Activated T-cell treated with anti-CD3 and anti-CD28 coated beads, Interleukin-2, amount 50 U/mL, for 72 hours (primary cell): ENCODE measurements around the gene VEGFD. TPM values are rescaled to one million over a fixed set of nuclear protein-coding genes. Genes with fewer than 3 reads are reported as not detected.

Experiments used
- ATAC-seq, 2 donors: fragments of 150-1000 bp; cut with Tn5 transposase; replicated peaks in 1 of 2; 2 replicates each; pipeline ENCODE4 v1.10.0; 2021; ENCODE audit warnings: moderate library complexity in 2 of 2, mild to moderate bottlenecking in 1 of 2
- DNase-seq, 2 donors: peaks; one replicate each; pipeline ENCODE4 v3.0.0; 2021 to 2022; ENCODE audit warnings: mixed read lengths in 1 of 2
- H3K27ac Mint-ChIP-seq: one replicate; pipeline ENCODE4 v1.8.0; 2022; ENCODE audit warnings: mild to moderate bottlenecking, moderate library complexity, mixed read lengths
- H3K27me3 Mint-ChIP-seq: one replicate; pipeline ENCODE4 v1.8.0; 2022; ENCODE audit warnings: low read depth, mixed read lengths
- H3K36me3 Mint-ChIP-seq, 2 donors: one replicate each; pipeline ENCODE4 v1.8.0; 2022; ENCODE audit warnings: mixed read lengths in 2 of 2, mild to moderate bottlenecking in 1 of 2; ENCODE audit not compliant: insufficient read depth in 2 of 2
- H3K4me1 Mint-ChIP-seq: one replicate; pipeline ENCODE4 v1.8.0; 2022; ENCODE audit warnings: low read depth, mixed read lengths
- H3K4me3 Mint-ChIP-seq, 2 donors: one replicate each; pipeline ENCODE4 v1.8.0; 2022; ENCODE audit warnings: mild to moderate bottlenecking in 2 of 2, mixed read lengths in 2 of 2, moderate library complexity in 2 of 2
- H3K9me3 Mint-ChIP-seq, 2 donors: one replicate each; pipeline ENCODE4 v1.8.0; 2022; ENCODE audit warnings: mixed read lengths in 2 of 2
- total RNA-seq, 2 donors: library from RNA; stranded (reverse); gene quantifications; one replicate each; pipeline ENCODE4 v1.2.3, GENCODE V29; 2022

The VEGFD gene
- total RNA-seq: not detected

- peaks cover 44% of the 10 kb centered on the region for H3K27me3 Mint-ChIP-seq
- DNase-seq: no peak
- H3K27ac Mint-ChIP-seq: no peak within 1 kb of the TSS
- H3K36me3 Mint-ChIP-seq: no peaks in the 10 kb centered on the region
- no peaks in the 10 kb centered on the region for H3K9me3 Mint-ChIP-seq
- H3K4me3 Mint-ChIP-seq: no peak within 1 kb of the TSS
- ATAC-seq: no peak
- no peaks in the 10 kb centered on the region for H3K4me1 Mint-ChIP-seq
Observed at GRCh38 chrX:15384304-15384703, at the start of gene VEGFD. Gene VEGFD (minus strand): TSS chrX:15384413. CDS start chrX:15383946, 467 bp downstream.

- ATAC-seq (no peak), DNase-seq (no peak)
- Mint-ChIP-seq H3K9me3 (peaks cover 0 to 2% of the 10 kb centered on the region in 2 donors), H3K4me3 (no peak overlapping the region), H3K4me1 (no peaks in the 10 kb centered on the region), H3K27ac (no peak overlapping the region), H3K27me3 (peaks cover 53% of the 10 kb centered on the region), H3K36me3 (peaks cover 0 to 2% of the 10 kb centered on the region in 2 donors)
Observed at GRCh38 chrX:15430584-15430983, 46.4 kb upstream of the VEGFD start.

- no peak overlapping the region for H3K4me3 Mint-ChIP-seq
- no peak overlapping the region for H3K27ac Mint-ChIP-seq
- DNase-seq: no peak
- no peaks in the 10 kb centered on the region for H3K4me1 Mint-ChIP-seq
- H3K9me3 Mint-ChIP-seq: peaks cover 0 to 2% of the 10 kb centered on the region in 2 donors
- peaks cover 0 to 2% of the 10 kb centered on the region in 2 donors for H3K36me3 Mint-ChIP-seq
- no peak for ATAC-seq
- H3K27me3 Mint-ChIP-seq: peaks cover 53% of the 10 kb centered on the region
Observed at GRCh38 chrX:15430076-15430475, 45.9 kb upstream of the VEGFD start.

- Mint-ChIP-seq H3K36me3 (no peaks in the 10 kb centered on the region), H3K27me3 (peaks cover 26% of the 10 kb centered on the region), H3K27ac (no peak overlapping the region), H3K4me1 (no peaks in the 10 kb centered on the region), H3K4me3 (no peak overlapping the region), H3K9me3 (no peaks in the 10 kb centered on the region)
- DNase-seq (no peak), ATAC-seq (no peak)
Observed at GRCh38 chrX:15425024-15425423, 40.8 kb upstream of the VEGFD start.

- no peak overlapping the region for H3K4me3 Mint-ChIP-seq
- DNase-seq: no peak
- no peaks in the 10 kb centered on the region for H3K4me1 Mint-ChIP-seq
- H3K9me3 Mint-ChIP-seq: no peaks in the 10 kb centered on the region
- H3K36me3 Mint-ChIP-seq: no peaks in the 10 kb centered on the region
- no peak overlapping the region for H3K27ac Mint-ChIP-seq
- H3K27me3 Mint-ChIP-seq: peaks cover 20% of the 10 kb centered on the region
- ATAC-seq: no peak
Observed at GRCh38 chrX:15418707-15419181, 34.5 kb upstream of the VEGFD start.

GRCh38 chrX:15418041-15418706 lies 34.0 kb upstream of the VEGFD start:
- DNase-seq (no peak), ATAC-seq (no peak)
- H3K4me3 Mint-ChIP-seq: no peak overlapping the region
- H3K4me1 Mint-ChIP-seq: no peaks in the 10 kb centered on the region
- H3K27ac Mint-ChIP-seq: no peak overlapping the region
- H3K36me3 Mint-ChIP-seq: no peaks in the 10 kb centered on the region
- no peaks in the 10 kb centered on the region for H3K9me3 Mint-ChIP-seq
- peaks cover 24% of the 10 kb centered on the region for H3K27me3 Mint-ChIP-seq

GRCh38 chrX:15416133-15416993 lies 32.1 kb upstream of the VEGFD start:
- DNase-seq (peak in 1 of 2 donors; percentile 0), ATAC-seq (peak; percentile 84 to 85)
- H3K27ac Mint-ChIP-seq: no peak overlapping the region
- no peaks in the 10 kb centered on the region for H3K36me3 Mint-ChIP-seq
- H3K4me1 Mint-ChIP-seq: no peaks in the 10 kb centered on the region
- H3K9me3 Mint-ChIP-seq: no peaks in the 10 kb centered on the region
- no peak overlapping the region for H3K4me3 Mint-ChIP-seq
- H3K27me3 Mint-ChIP-seq: peaks cover 27% of the 10 kb centered on the region

GRCh38 chrX:15413101-15413500 lies 28.9 kb upstream of the VEGFD start:
- Mint-ChIP-seq H3K4me1 (no peaks in the 10 kb centered on the region), H3K9me3 (no peaks in the 10 kb centered on the region), H3K36me3 (no peaks in the 10 kb centered on the region), H3K27ac (no peak overlapping the region), H3K27me3 (peaks cover 33% of the 10 kb centered on the region), H3K4me3 (no peak overlapping the region)
- DNase-seq: no peak
- no peak for ATAC-seq

GRCh38 chrX:15410947-15411346 lies 26.7 kb upstream of the VEGFD start:
- Mint-ChIP-seq H3K36me3 (no peaks in the 10 kb centered on the region), H3K4me3 (no peak overlapping the region), H3K27me3 (peaks cover 35% of the 10 kb centered on the region), H3K4me1 (no peaks in the 10 kb centered on the region), H3K27ac (no peak overlapping the region), H3K9me3 (no peaks in the 10 kb centered on the region)
- no peak for DNase-seq
- ATAC-seq: no peak

GRCh38 chrX:15410430-15410829 lies 26.2 kb upstream of the VEGFD start:
- ATAC-seq (no peak), DNase-seq (no peak)
- peaks cover 37% of the 10 kb centered on the region for H3K27me3 Mint-ChIP-seq
- H3K4me3 Mint-ChIP-seq: no peak overlapping the region
- no peaks in the 10 kb centered on the region for H3K9me3 Mint-ChIP-seq
- H3K27ac Mint-ChIP-seq: no peak overlapping the region
- no peaks in the 10 kb centered on the region for H3K4me1 Mint-ChIP-seq
- no peaks in the 10 kb centered on the region for H3K36me3 Mint-ChIP-seq

GRCh38 chrX:15405846-15406245 lies 21.6 kb upstream of the VEGFD start:
- Mint-ChIP-seq H3K27ac (no peak overlapping the region), H3K27me3 (peaks cover 25% of the 10 kb centered on the region), H3K4me3 (no peak overlapping the region), H3K4me1 (no peaks in the 10 kb centered on the region), H3K36me3 (no peaks in the 10 kb centered on the region), H3K9me3 (no peaks in the 10 kb centered on the region)
- DNase-seq: no peak
- ATAC-seq: no peak

GRCh38 chrX:15404401-15405096 lies 20.3 kb upstream of the VEGFD start:
- H3K4me3 Mint-ChIP-seq: no peak overlapping the region
- no peaks in the 10 kb centered on the region for H3K36me3 Mint-ChIP-seq
- DNase-seq: no peak
- peaks cover 26% of the 10 kb centered on the region for H3K27me3 Mint-ChIP-seq
- no peak for ATAC-seq
- H3K4me1 Mint-ChIP-seq: no peaks in the 10 kb centered on the region
- no peak overlapping the region for H3K27ac Mint-ChIP-seq
- H3K9me3 Mint-ChIP-seq: no peaks in the 10 kb centered on the region

GRCh38 chrX:15401378-15401777 lies 17.2 kb upstream of the VEGFD start:
- Mint-ChIP-seq H3K27me3 (peaks cover 39% of the 10 kb centered on the region), H3K4me1 (no peaks in the 10 kb centered on the region), H3K27ac (no peak overlapping the region)

More at GRCh38 chrX:15401378-15401777, 17.2 kb upstream of the VEGFD start:
- Mint-ChIP-seq H3K36me3 (no peaks in the 10 kb centered on the region), H3K4me3 (no peak overlapping the region), H3K9me3 (no peaks in the 10 kb centered on the region)
- ATAC-seq (no peak), DNase-seq (no peak)
